Measurements from ENCODE around the gene ALOX15. TPM values are rescaled to one million over a fixed set of nuclear protein-coding genes. Genes with fewer than 3 reads are reported as not detected.

ALOX15 gene
- total RNA-seq, 1 donor from 2014 or later: 1.7 TPM

DNA sequence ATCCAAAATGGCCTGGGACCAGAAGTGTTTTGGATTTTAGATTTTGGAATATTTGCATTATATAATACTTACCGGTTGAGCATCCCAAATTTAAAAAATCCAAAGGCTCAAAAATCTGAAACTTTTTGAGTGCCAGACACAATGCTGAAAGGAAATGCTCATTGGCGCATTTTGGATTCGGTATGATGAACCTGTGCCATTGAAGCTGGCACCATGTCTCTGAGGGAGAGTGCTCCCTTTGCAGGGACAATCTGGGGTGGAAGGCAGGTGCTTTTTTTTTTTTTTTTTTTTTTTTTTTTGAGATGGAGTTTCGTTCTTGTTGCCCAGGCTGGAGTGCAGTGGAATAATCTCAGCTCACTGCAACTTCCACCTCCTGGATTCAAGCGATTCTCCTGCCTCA is 39.4 kb downstream of the ALOX15 start:
- Histone ChIP-seq H3K9me3 (no peaks in the 10 kb centered on the region), H3K27me3 (no peaks in the 10 kb centered on the region), H3K27ac (no peak overlapping the region), H3K4me1 (peaks cover 20% of the 10 kb centered on the region), H3K36me3 (no peaks in the 10 kb centered on the region), H3K4me3 (no peak overlapping the region)
- intact Hi-C loops (cut with DNase I): no loop called here
- ATAC-seq (no peak), DNase-seq (no peak)
- TF ChIP-seq, protein P1, sequence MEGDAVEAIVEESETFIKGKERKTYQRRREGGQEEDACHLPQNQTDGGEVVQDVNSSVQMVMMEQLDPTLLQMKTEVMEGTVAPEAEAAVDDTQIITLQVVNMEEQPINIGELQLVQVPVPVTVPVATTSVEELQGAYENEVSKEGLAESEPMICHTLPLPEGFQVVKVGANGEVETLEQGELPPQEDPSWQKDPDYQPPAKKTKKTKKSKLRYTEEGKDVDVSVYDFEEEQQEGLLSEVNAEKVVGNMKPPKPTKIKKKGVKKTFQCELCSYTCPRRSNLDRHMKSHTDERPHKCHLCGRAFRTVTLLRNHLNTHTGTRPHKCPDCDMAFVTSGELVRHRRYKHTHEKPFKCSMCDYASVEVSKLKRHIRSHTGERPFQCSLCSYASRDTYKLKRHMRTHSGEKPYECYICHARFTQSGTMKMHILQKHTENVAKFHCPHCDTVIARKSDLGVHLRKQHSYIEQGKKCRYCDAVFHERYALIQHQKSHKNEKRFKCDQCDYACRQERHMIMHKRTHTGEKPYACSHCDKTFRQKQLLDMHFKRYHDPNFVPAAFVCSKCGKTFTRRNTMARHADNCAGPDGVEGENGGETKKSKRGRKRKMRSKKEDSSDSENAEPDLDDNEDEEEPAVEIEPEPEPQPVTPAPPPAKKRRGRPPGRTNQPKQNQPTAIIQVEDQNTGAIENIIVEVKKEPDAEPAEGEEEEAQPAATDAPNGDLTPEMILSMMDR (IDR thresholded peaks at IDR 0.05): no peak

DNA sequence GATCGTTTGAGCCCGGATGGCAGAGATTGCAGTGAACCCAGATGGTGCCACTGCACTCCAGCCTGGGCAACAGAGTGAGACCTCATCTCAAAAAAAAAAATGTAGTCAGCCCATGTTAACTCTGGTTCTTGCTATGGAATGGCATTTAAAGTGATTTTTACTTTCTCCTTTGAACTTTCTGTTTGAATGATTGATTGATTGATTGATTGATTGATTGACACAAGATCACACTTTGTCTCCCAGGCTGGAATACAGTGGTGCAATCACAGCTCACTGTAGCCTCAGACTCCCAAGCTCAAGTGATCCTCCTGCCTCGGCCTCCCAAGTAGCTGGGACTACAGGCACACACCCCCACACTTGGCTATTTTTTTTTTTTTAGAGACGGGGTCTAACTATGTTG is 40.2 kb downstream of the ALOX15 start:
- Histone ChIP-seq H3K27ac (no peak overlapping the region), H3K4me1 (peaks cover 17% of the 10 kb centered on the region), H3K27me3 (no peaks in the 10 kb centered on the region), H3K36me3 (no peaks in the 10 kb centered on the region), H3K4me3 (no peak overlapping the region), H3K9me3 (no peaks in the 10 kb centered on the region)
- intact Hi-C loops (cut with DNase I): no loop called here
- no peak for ATAC-seq
- no peak for DNase-seq
- TF ChIP-seq, protein P1 (IDR thresholded peaks at IDR 0.05): no peak

DNA sequence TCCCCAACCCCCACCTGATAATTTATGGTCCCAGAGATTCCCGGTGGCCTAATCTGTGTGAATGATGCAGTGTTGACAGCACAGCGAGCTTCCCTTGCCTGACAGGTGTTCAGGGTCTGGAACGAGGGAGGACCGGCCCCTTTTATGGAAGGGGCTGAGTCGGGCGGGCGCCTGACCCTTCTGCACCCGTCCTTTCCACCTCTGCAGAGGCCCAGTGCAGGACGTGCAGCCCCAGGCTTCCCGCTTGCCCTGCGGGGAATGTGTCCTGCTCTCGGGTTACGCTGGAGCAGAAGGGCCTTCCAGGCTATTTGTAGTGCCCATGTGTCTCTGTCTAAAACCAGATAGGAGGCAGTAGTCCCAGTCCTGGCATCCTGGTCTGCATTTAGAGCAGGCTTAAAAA is 40.9 kb downstream of the ALOX15 start:
- Histone ChIP-seq H3K4me1 (peaks cover 12% of the 10 kb centered on the region), H3K4me3 (no peak overlapping the region), H3K27me3 (no peaks in the 10 kb centered on the region), H3K27ac (no peak overlapping the region), H3K9me3 (no peaks in the 10 kb centered on the region), H3K36me3 (no peaks in the 10 kb centered on the region)
- DNase-seq (no peak), ATAC-seq (no peak)
- TF ChIP-seq, protein P1 (IDR thresholded peaks at IDR 0.05): no peak
- intact Hi-C loops (cut with DNase I): no loop called here

DNA sequence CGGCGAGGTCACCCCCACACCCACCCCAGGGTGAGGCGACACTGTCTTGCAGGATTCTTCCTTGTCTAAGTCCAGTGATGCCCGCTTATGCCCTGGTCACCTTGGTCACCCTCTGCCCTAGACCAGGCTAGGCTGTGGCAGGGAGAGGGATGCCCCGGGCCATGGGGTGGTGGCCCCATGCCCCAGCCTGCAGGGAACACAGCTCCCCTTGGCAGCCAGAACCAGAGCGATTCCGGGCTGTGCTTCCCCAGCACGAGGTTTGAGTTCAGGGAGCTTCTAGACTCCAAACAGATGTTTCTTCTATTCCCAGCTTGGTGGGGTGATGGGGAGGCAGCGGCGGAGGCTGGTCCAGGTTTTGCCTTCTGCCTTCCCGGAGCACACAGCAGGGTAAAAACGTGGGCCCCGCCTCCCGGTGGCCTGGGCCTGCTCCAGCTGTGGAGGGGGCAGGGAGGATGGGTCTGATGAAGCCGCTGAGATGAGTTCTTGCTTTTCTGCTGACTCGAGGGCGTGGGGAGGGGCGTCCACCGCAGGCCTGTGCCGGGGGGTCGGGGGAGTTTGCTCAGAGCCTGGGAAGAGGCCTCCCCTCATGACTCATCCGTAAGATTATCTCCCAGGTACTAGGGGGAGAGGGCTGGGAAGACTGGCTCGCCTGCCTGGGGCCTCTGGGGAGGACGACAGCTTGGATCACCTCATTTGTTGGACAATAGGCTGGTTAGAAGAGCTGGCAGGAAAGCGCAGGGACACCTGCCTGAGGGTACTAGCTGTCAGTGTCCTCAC is 41.8 kb downstream of the ALOX15 start:
- TF ChIP-seq, protein P1 (IDR thresholded peaks at IDR 0.05): no peak
- Histone ChIP-seq H3K36me3 (no peaks in the 10 kb centered on the region), H3K9me3 (no peaks in the 10 kb centered on the region), H3K4me3 (no peak overlapping the region), H3K4me1 (peaks cover 14% of the 10 kb centered on the region), H3K27ac (peak overlapping the region; percentile 68), H3K27me3 (no peaks in the 10 kb centered on the region)
- DNase-seq (no peak), ATAC-seq (peak; percentile 31)
- intact Hi-C loops (cut with DNase I): no loop called here

DNA sequence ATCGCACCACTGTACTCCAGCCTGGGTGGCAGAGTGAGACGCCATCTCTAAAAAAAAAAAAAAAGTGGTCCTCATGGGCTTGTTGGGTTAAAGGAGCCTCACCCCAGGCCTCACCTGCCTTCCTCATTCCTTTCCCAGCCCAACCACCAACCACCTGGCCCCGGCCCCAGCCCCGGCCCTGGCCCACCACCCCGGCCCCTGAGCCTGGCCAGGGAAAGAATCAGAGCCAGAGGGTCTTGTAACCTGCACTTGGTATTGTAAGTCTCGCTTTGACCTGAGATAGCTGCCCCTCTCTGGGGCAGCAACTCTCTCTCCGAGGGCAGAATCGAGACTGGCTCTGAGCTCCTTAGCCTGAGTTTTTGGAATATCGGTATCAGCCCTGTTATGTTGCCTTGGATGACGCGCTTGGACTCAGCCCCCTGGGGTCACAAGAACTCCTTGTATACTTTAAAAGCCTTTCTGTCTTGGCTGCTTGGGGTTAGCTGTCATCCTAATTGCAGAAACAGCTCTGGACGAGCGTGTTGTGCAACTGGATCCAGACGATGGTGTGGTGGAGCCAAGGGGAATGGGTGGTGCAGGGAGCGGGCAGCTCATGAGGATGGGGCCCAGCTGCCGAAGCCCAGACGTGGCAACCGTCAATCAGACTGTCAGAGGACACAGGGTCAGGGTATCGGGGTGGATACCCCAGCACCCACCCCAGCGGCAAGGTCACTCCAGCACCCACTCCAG is 42.5 kb downstream of the ALOX15 start:
- H3K27ac ChIP-seq: peak overlapping the region; percentile 73
- H3K9me3 ChIP-seq: no peaks in the 10 kb centered on the region
- ATAC-seq: peak; percentile 39
- intact Hi-C loops (cut with DNase I): no loop called here
- peaks cover 14% of the 10 kb centered on the region for H3K4me1 ChIP-seq
- H3K27me3 ChIP-seq: no peaks in the 10 kb centered on the region
- H3K36me3 ChIP-seq: no peaks in the 10 kb centered on the region
- TF ChIP-seq, protein P1 (IDR thresholded peaks at IDR 0.05): no peak
- no peak overlapping the region for H3K4me3 ChIP-seq
- no peak for DNase-seq

All from upper lobe of right lung (tissue), 1 donor.